H7 (cell line): ENCODE data around the gene MID1. TPM values are rescaled to one million over a fixed set of nuclear protein-coding genes. Genes with fewer than 3 reads are reported as not detected.

Source experiments
- DNase-seq: peaks from one replicate; pipeline ENCODE4 v3.0.0; 2012
- H3K27me3 ChIP-seq: 2 replicates; pipeline ENCODE4 v1.6.0; 2011; ENCODE audit warnings: mild to moderate bottlenecking, low read length; ENCODE audit not compliant: control insufficient read depth, insufficient read depth
- H3K36me3 ChIP-seq: replicated peaks from 2 replicates; pipeline ENCODE4 v1.5.1; 2011; ENCODE audit warnings: low read length; ENCODE audit not compliant: control insufficient read depth, insufficient read depth
- H3K4me3 ChIP-seq: 2 replicates; pipeline ENCODE4 v1.5.1; 2011; ENCODE audit warnings: low read depth, mild to moderate bottlenecking, control low read depth, low read length, moderate library complexity; ENCODE audit not compliant: insufficient read depth
- total RNA-seq: library from RNA; depleted of rRNA; stranded (reverse); fragments of >200 nt; shearing (Covaris generic); gene quantifications from 2 replicates; pipeline ENCODE4 v1.2.3, GENCODE V29; 2014

The MID1 gene
- total RNA-seq, 1 experiment from 2014 or later = 55.1 TPM

GRCh38 chrX:10486373-10486772 lies 134.0 kb downstream of the MID1 start:
- Histone ChIP-seq H3K27me3 (no peaks in the 10 kb centered on the region), H3K36me3 (no peaks in the 10 kb centered on the region; the same call in none of the 2 replicates), H3K4me3 (no peak overlapping the region)
- no peak for DNase-seq

DNA sequence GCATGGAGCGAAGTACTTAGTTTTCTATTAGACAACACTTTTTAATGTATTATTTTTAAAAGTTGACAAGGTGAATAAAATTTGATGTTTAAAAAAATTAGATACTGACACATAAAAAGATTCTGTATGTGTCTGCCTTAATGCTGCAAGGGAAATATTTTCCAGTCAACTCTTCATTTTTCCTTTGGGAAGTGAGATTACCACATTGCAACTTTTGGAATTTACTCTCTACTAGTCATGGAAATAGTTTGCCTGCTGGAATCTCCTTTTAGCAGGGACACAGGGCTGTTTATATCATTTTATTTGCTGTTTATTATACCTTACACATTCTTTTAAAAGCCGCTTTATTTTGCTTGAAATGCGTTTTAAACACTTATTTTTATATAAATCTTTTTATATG lies 135.1 kb downstream of the MID1 start:
- DNase-seq = no peak
- Histone ChIP-seq H3K36me3 (no peaks in the 10 kb centered on the region; the same call in none of the 2 replicates), H3K4me3 (no peak overlapping the region), H3K27me3 (no peaks in the 10 kb centered on the region)

DNA sequence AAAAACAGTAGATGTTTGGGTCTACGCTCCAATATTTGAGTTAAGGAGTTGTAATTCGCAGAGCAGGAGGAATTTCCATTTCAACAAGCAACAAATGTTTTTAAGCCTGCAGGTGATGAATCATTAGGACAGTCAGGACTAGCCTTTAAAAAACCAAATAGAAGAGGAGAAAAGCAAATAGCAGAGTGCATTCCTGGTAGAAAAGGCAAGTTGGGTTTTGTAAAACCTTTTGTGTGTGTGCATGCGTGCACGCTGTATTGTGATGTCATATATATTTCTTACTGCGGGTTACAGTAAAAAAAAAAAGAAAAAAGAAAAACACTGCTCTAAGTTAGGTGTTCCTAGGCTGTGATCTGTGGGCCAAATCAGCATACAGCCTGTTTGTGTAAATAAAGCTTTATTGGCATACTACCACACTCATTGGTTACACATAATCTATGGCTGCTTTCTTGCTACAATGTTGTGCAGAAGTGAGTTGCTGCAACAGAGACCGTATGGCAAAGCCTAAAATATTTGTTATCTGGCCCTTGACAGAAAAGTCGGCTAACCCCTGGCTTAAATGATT lies 135.6 kb downstream of the MID1 start:
- H3K27me3 ChIP-seq = no peaks in the 10 kb centered on the region

DNA sequence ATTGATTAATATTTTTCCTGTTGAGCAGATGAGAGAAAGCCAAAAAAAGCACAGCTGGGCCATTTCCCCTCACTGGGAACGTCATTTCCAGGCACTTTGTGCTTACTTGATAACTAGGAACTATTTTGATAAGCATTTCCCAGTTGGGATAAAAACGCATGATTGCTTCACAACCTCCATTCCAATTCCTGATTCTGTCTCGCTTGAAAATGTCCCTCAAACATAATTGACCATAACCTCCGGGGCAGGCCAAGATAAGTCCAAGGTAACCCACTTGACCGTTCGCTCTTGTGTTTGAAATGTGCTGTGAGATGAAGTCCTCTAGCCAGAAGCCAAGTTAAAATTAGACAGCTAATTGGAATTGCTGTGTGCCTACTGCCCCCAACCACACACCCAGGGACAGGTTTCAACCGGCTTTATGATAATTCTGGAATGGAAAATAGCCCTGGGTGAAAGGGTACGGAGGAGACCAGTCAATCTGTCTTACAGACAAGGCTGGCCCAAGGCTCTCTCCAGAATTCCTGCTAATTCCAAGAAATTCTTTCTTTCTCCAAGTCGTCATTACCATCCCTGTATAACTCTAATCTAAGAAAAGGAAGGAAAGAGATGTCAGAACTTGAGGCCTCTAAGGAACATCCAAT lies 137.1 kb downstream of the MID1 start:
- no peak for DNase-seq
- no peaks in the 10 kb centered on the region for H3K27me3 ChIP-seq
- H3K36me3 ChIP-seq = no peaks in the 10 kb centered on the region; the same call in none of the 2 replicates

More for the DNA sequence above, 135.6 kb downstream of the MID1 start:
- no peak for DNase-seq
- H3K4me3 ChIP-seq = no peak overlapping the region
- H3K36me3 ChIP-seq = no peaks in the 10 kb centered on the region; the same call in none of the 2 replicates

GRCh38 chrX:10482708-10483107 lies 137.7 kb downstream of the MID1 start:
- H3K27me3 ChIP-seq = no peaks in the 10 kb centered on the region
- no peaks in the 10 kb centered on the region; the same call in none of the 2 replicates for H3K36me3 ChIP-seq
- no peak for DNase-seq
- no peak overlapping the region for H3K4me3 ChIP-seq

More for the DNA sequence above, 137.1 kb downstream of the MID1 start:
- H3K4me3 ChIP-seq = no peak overlapping the region

GRCh38 chrX:10482261-10482660 lies 138.1 kb downstream of the MID1 start:
- Histone ChIP-seq H3K36me3 (no peaks in the 10 kb centered on the region; the same call in none of the 2 replicates), H3K4me3 (no peak overlapping the region), H3K27me3 (no peaks in the 10 kb centered on the region)
- DNase-seq = no peak

GRCh38 chrX:10480861-10481260 lies 139.5 kb downstream of the MID1 start:
- Histone ChIP-seq H3K4me3 (no peak overlapping the region), H3K27me3 (no peaks in the 10 kb centered on the region), H3K36me3 (no peaks in the 10 kb centered on the region; the same call in none of the 2 replicates)
- DNase-seq = no peak

DNA sequence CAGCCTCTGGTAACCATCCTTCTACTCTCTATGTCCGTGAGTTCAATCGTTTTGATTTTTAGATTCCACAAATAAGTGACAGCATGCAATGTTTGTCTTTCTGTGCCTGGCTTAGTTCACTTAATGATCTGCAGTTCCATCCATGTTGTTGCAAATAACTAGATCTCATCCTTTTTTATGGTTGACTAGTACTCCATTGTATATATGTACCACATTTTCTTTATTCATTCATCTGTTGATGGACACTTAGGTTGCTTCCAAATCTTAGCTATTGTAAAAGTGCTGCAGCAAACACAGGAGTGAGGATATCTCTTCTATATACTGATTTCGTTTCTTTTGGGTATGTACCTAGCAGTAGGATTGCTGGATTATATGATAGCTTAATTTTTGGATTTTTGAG lies 140.9 kb downstream of the MID1 start:
- no peak for DNase-seq
- Histone ChIP-seq H3K36me3 (no peaks in the 10 kb centered on the region; the same call in none of the 2 replicates), H3K27me3 (no peaks in the 10 kb centered on the region), H3K4me3 (no peak overlapping the region)

GRCh38 chrX:10477525-10477924 lies 142.9 kb downstream of the MID1 start:
- Histone ChIP-seq H3K4me3 (no peak overlapping the region), H3K36me3 (peaks cover 2% of the 10 kb centered on the region), H3K27me3 (no peaks in the 10 kb centered on the region)
- no peak for DNase-seq

DNA sequence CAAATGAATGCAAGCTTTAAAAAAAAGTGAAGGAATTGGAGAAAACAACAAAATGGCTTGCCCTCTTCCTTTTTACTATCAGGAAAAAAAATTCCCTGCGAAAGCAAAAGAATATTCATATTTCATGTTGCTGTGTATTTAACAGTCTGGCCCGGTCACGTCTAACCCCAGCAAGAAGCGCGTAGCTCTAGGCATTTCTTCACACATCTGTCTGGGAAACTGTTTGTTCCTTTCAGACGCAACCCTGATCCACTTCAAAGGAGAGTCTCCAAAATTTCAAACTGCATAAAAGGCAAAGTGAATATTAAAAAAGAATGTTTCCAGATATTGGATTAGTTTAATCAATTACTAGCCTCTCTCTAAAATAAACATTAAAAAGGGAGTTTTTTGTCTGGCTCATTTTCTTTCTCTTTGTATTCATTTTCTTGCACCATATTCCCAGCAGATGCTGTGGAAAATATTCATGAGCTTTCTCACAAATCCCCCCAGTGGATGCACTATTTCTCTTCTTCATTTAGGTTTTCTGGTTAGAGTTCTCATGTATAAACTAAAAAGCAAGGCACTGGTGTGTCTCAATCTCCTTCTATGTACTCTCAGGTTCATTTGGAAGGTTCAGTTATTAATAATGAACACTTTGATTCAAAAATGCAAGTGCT lies 145.3 kb downstream of the MID1 start:
- Histone ChIP-seq H3K36me3 (peaks cover 2% of the 10 kb centered on the region; the same call in 1 of the 2 replicates), H3K27me3 (no peaks in the 10 kb centered on the region), H3K4me3 (no peak overlapping the region)
- DNase-seq = no peak

GRCh38 chrX:10474510-10474909 lies 145.9 kb downstream of the MID1 start:
- Histone ChIP-seq H3K36me3 (0 out of 2 replicates have a peak, but pooled peaks cover 2% of the 10 kb centered on the region), H3K4me3 (no peak overlapping the region), H3K27me3 (no peaks in the 10 kb centered on the region)
- no peak for DNase-seq

- Histone ChIP-seq H3K27me3 (no peaks in the 10 kb centered on the region), H3K4me3 (no peak overlapping the region), H3K36me3 (0 out of 2 replicates have a peak, but pooled peaks cover 2% of the 10 kb centered on the region)
- DNase-seq = no peak
Observed at GRCh38 chrX:10471418-10471817, 149.0 kb downstream of the MID1 start.

DNA sequence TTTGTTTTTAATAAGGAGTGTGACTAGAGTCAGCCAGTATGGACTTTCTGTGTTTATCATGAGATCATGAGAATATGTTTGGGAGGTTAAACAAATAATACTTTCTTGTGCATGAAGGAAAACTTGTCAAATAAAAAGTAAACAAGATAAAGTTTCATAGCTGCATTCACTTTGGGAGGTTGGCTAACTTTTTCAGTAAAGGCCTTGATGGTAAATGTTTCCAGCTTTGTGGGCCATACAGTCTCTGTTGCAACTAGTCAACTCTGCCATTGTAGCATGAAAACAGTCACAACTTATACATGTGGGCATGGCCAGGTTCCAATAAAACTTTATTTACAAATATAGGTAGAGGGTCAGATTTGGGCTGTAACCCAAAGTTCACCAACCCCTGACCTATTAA lies 150.4 kb downstream of the MID1 start:
- Histone ChIP-seq H3K27me3 (no peaks in the 10 kb centered on the region), H3K36me3 (0 out of 2 replicates have a peak, but pooled peaks cover 2% of the 10 kb centered on the region), H3K4me3 (no peak overlapping the region)
- DNase-seq = no peak

DNA sequence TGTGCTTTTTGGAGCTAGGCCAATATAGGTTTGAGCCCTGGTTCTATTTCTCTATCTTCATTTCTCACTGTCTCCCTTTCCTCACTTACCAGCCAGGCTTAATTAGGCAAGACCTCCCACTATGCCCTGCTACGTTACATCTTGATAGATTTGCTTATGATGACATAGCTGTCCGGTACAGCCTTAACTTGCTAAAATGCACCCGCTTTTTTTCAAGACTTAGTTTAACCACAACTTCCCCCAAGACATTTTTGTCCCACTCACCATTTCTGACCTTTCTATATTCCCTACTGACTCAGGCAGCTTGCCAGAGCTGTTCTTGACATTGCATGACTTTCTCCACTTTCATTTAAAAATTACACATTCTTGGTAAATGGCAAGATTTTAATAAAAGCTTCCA lies 152.6 kb downstream of the MID1 start:
- Histone ChIP-seq H3K36me3 (no peaks in the 10 kb centered on the region), H3K27me3 (no peaks in the 10 kb centered on the region), H3K4me3 (no peak overlapping the region)
- DNase-seq = no peak

DNA sequence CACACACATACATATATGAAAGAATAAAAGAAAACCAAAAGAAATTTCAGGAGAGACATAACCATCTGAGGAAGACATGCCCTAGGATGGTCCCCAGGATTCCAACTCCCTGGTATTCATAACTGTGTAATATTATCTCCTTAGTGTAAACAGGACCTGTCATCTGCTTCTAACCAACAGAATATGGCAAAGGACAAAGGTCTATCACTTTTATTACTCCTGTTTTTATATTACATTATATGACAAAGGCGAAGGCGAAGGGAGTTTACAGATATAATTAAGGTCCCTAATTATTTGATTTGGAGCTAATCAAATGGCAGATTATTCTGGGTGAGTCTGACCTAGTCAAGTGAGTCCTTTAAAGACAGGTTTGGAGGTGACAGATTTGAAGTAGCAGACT lies 155.1 kb downstream of the MID1 start:
- no peak for DNase-seq
- Histone ChIP-seq H3K27me3 (no peaks in the 10 kb centered on the region), H3K4me3 (no peak overlapping the region), H3K36me3 (no peaks in the 10 kb centered on the region)
